WTC11 (cell line): ENCODE results near the gene IQCB1. TPM values are rescaled to one million over a fixed set of nuclear protein-coding genes. Genes with fewer than 3 reads are reported as not detected.

Experiments
- ATAC-seq: fragments of 200-7000 bp; cut with Tn5 transposase; 2 replicates; pipeline ENCODE4 v1.10.0; 2021; ENCODE audit warnings: mild to moderate bottlenecking, moderate library complexity
- CTCF ChIA-PET: fragments of 300-600 bp; sonication (Branson Sonifier 250); formaldehyde crosslinking; loops from one replicate; lab custom pipeline; 2021; ENCODE audit warnings: antibody characterized with exemption; lab: Charles Lee
- POLR2A ChIA-PET: fragments of 350-600 bp; sonication (Branson Sonifier 250); formaldehyde crosslinking; loops from one replicate; lab custom pipeline; 2021; ENCODE audit warnings: antibody characterized with exemption; lab: Charles Lee
- DNase-seq: peaks from one replicate; pipeline ENCODE4 v3.0.0; 2021; ENCODE audit warnings: low spot score
- H3K27ac Mint-ChIP-seq: 2 replicates; pipeline ENCODE4 v1.8.0; 2021; ENCODE audit warnings: mixed read lengths
- H3K27me3 Mint-ChIP-seq: 2 replicates; pipeline ENCODE4 v1.8.0; 2021; ENCODE audit warnings: low read depth, mild to moderate bottlenecking, moderate library complexity, mixed read lengths
- H3K36me3 Mint-ChIP-seq: 2 replicates; pipeline ENCODE4 v1.8.0; 2021; ENCODE audit warnings: mixed read lengths
- H3K4me1 Mint-ChIP-seq: 2 replicates; pipeline ENCODE4 v1.8.0; 2022; ENCODE audit warnings: mixed read lengths
- H3K4me3 Mint-ChIP-seq: 2 replicates; pipeline ENCODE4 v1.8.0; 2021; ENCODE audit warnings: mild to moderate bottlenecking, moderate library complexity, mixed read lengths
- H3K9me3 Mint-ChIP-seq: 2 replicates; pipeline ENCODE4 v1.8.0; 2021; ENCODE audit warnings: mixed read lengths
- CBFB ChIP-seq: sonication (generic); formaldehyde crosslinking; IDR thresholded peaks from 2 replicates; pipeline ENCODE4 v1.8.1; 2022; ENCODE audit warnings: mild to moderate bottlenecking, low read depth, missing genetic modification reagents
- CREM ChIP-seq: sonication (generic); formaldehyde crosslinking; IDR thresholded peaks from 2 replicates; pipeline ENCODE4 v1.8.1; 2022; ENCODE audit warnings: mild to moderate bottlenecking, missing genetic modification reagents, moderate library complexity
- GABPB1 ChIP-seq: sonication (generic); formaldehyde crosslinking; IDR thresholded peaks from 2 replicates; pipeline ENCODE4 v1.8.1; 2023; ENCODE audit warnings: mild to moderate bottlenecking, missing genetic modification reagents
- GTF2I ChIP-seq: fragments of 250-450 bp; sonication (Bioruptor Pico); conservative IDR thresholded peaks from 2 replicates; pipeline ENCODE4 v1.4.0; 2021; ENCODE audit warnings: mild to moderate bottlenecking
- IRF2 ChIP-seq: sonication (generic); formaldehyde crosslinking; IDR thresholded peaks from 2 replicates; pipeline ENCODE4 v1.8.0; 2022; ENCODE audit warnings: low read depth, missing genetic modification reagents, borderline replicate concordance
- KAT7 ChIP-seq: sonication (generic); formaldehyde crosslinking; IDR thresholded peaks from 2 replicates; pipeline ENCODE4 v1.8.1; 2023; ENCODE audit warnings: missing genetic modification reagents, mild to moderate bottlenecking, borderline replicate concordance
- MYBL2 ChIP-seq: sonication (generic); formaldehyde crosslinking; IDR thresholded peaks from 2 replicates; pipeline ENCODE4 v1.8.1; 2023; ENCODE audit warnings: mild to moderate bottlenecking, moderate library complexity, missing genetic modification reagents
- NFATC4 ChIP-seq: fragments of 250-450 bp; sonication (Bioruptor Pico); IDR thresholded peaks from 2 replicates; pipeline ENCODE4 v1.9.0; 2021; ENCODE audit warnings: mild to moderate bottlenecking
- NFYB ChIP-seq: sonication (generic); formaldehyde crosslinking; conservative IDR thresholded peaks from 2 replicates; pipeline ENCODE4 v1.8.0; 2022; ENCODE audit warnings: low read depth, missing genetic modification reagents
- NR3C1 ChIP-seq: sonication (generic); formaldehyde crosslinking; conservative IDR thresholded peaks from 2 replicates; pipeline ENCODE4 v1.8.1; 2023; ENCODE audit warnings: low read depth, mild to moderate bottlenecking, missing genetic modification reagents
- RELA ChIP-seq: sonication (generic); formaldehyde crosslinking; IDR thresholded peaks from 2 replicates; pipeline ENCODE4 v1.8.1; 2022; ENCODE audit warnings: missing genetic modification reagents, mild to moderate bottlenecking, borderline replicate concordance
- ZNF263 ChIP-seq: sonication (generic); formaldehyde crosslinking; IDR thresholded peaks from 2 replicates; pipeline ENCODE4 v1.8.1; 2022; ENCODE audit warnings: low read depth, mild to moderate bottlenecking, moderate library complexity, missing genetic modification reagents
- ZNF317 ChIP-seq: sonication (generic); formaldehyde crosslinking; IDR thresholded peaks from 2 replicates; pipeline ENCODE4 v1.8.1; 2023; ENCODE audit warnings: low read depth, mild to moderate bottlenecking, moderate library complexity, missing genetic modification reagents, borderline replicate concordance
- total RNA-seq: library from RNA; stranded (reverse); gene quantifications from 3 replicates; pipeline ENCODE4 v1.2.3, GENCODE V29; 2021
- TF ChIP-seq, protein P1 (sequence below): sonication (generic); formaldehyde crosslinking; IDR thresholded peaks from 2 replicates; pipeline ENCODE4 v1.8.1; 2023; ENCODE audit warnings: mild to moderate bottlenecking, moderate library complexity, missing genetic modification reagents
- TF ChIP-seq, protein P2 (sequence below): fragments of 250-450 bp; sonication (Bioruptor Pico); IDR thresholded peaks from 2 replicates; pipeline ENCODE4 v2.1.2; 2022; ENCODE audit warnings: mild to moderate bottlenecking, moderate library complexity
- TF ChIP-seq, protein P3 (sequence below): sonication (generic); formaldehyde crosslinking; IDR thresholded peaks from 2 replicates; pipeline ENCODE4 v1.8.1; 2023; ENCODE audit warnings: mild to moderate bottlenecking, missing genetic modification reagents, moderate library complexity
- TF ChIP-seq, protein P4 (sequence below): fragments of 250-450 bp; sonication (Bioruptor Pico); IDR thresholded peaks from 2 replicates; pipeline ENCODE4 v1.9.0; 2021; ENCODE audit warnings: mild to moderate bottlenecking
- TF ChIP-seq, protein P5 (sequence below): sonication (generic); formaldehyde crosslinking; IDR thresholded peaks from 2 replicates; pipeline ENCODE4 v1.8.0; 2023; ENCODE audit warnings: mild to moderate bottlenecking, missing genetic modification reagents
- TF ChIP-seq, protein P6 (sequence below): sonication (generic); formaldehyde crosslinking; conservative IDR thresholded peaks from 2 replicates; pipeline ENCODE4 v1.8.1; 2023; ENCODE audit warnings: mild to moderate bottlenecking, low read depth, missing genetic modification reagents, moderate library complexity

Gene IQCB1
- total RNA-seq, 1 experiment from 2014 or later, result 30.2 TPM

DNA sequence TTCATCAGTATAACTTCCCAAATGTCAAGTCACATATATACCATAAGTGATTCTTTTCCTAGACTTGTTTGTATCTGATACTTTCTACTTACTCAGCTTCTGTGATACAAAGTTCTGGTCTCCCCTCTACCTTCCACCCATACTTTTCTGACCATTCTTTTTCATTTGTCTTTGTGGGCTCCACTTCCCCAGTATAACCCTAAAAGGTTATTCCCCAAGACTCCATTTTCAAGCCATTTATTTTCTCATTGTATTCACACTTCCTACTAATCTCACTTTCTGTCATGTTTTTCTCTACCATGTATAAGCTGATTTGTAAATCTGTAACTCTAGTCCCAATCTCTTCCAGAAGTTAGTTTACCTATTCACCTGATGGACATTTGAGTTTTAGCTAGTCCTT, 34.0 kb downstream of the IQCB1 start:
- H3K9me3 Mint-ChIP-seq, result no peaks in the 10 kb centered on the region
- ChIA-PET CTCF (interaction anchor here (0.7 kb wide), 1 partner anchor 312 kb away, joined by 4 read pairs; no protein-coding TSS in a partner anchor), POLR2A (no interaction called here)

DNA sequence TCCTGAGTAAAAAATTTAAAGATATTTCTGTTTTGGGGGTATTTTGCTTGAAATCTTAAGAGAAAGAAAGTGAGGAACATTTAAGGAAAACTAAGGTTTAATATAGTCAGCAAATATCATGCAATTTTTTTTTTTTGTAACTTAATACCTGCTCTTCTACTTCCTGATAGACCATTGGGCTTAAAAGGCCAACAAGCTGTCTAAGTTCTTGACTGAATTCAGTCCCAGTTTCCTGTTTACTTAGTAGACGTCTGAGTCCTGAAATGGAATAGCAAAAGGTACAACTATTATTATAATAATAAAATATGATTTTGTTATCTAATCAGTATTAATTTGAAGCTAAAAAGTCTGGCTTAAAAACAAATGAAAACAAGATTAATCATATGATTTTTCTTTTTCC, 37.9 kb downstream of the IQCB1 start:
- POLR2A ChIA-PET, result no interaction called here

More for the DNA sequence above, 34.0 kb downstream of the IQCB1 start:
- ATAC-seq, result no peak
- H3K4me3 Mint-ChIP-seq, result no peak overlapping the region
- H3K27me3 Mint-ChIP-seq, result no peaks in the 10 kb centered on the region
- no peak for TF ChIP-seq MYBL2 (CRISPR knock-in tag)
- no peaks in the 10 kb centered on the region for H3K4me1 Mint-ChIP-seq
- no peak for DNase-seq
- no peak overlapping the region for H3K27ac Mint-ChIP-seq
- H3K36me3 Mint-ChIP-seq, result peaks cover 1% of the 10 kb centered on the region; the same call in 1 of the 2 replicates

DNA sequence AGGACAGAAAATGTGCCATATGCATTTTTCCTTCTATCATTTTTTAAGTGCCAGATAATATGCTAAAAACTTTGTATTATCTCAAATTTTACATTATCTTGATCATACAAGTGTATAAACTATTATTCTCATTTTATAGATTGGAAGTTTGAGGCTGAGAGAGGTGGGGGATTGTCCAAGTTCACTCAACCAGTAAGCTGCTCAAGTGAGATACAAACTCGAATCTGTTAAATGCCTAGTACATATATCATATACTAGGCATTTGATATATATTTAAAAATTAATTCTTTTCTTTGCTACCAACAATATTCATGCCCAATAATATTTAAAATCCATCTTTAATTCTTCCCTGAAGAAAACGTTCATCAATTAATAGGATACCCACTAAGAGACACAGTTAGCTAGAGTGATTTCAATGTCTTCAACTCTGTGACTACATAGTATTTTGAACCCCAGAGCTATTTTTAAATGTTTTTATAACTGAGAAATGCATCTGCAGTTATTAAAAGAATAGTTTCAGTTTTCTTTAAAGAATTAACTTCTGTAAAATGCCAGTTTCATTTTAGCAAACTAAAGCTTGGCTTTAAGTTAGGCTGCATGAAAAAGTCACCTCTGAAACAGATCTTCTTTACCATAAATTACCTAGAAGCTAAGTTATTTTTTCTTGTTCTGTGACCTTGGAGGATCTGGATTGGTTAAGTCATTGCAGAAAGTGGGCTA, 40.4 kb downstream of the IQCB1 start:
- DNase-seq, result no peak
- Mint-ChIP-seq H3K4me3 (no peak overlapping the region), H3K36me3 (peaks cover 15% of the 10 kb centered on the region), H3K27me3 (no peaks in the 10 kb centered on the region), H3K4me1 (no peaks in the 10 kb centered on the region), H3K9me3 (no peaks in the 10 kb centered on the region), H3K27ac (no peak overlapping the region)
- CTCF ChIA-PET, result no interaction called here
- no peak for ATAC-seq
- POLR2A ChIA-PET, result no interaction called here
- TF ChIP-seq RELA (CRISPR knock-in tag) (no peak), KAT7 (CRISPR knock-in tag) (no peak), ZNF263 (no peak), GABPB1 (no peak)

More for the DNA sequence above, 37.9 kb downstream of the IQCB1 start:
- H3K27me3 Mint-ChIP-seq, result no peaks in the 10 kb centered on the region
- TF ChIP-seq, protein P1, sequence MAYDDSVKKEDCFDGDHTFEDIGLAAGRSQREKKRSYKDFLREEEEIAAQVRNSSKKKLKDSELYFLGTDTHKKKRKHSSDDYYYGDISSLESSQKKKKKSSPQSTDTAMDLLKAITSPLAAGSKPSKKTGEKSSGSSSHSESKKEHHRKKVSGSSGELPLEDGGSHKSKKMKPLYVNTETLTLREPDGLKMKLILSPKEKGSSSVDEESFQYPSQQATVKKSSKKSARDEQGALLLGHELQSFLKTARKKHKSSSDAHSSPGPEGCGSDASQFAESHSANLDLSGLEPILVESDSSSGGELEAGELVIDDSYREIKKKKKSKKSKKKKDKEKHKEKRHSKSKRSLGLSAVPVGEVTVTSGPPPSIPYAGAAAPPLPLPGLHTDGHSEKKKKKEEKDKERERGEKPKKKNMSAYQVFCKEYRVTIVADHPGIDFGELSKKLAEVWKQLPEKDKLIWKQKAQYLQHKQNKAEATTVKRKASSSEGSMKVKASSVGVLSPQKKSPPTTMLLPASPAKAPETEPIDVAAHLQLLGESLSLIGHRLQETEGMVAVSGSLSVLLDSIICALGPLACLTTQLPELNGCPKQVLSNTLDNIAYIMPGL (CRISPR knock-in tag), result no peak
- TF ChIP-seq ZNF317 (CRISPR knock-in tag) (no peak), IRF2 (CRISPR knock-in tag) (no peak), CBFB (CRISPR knock-in tag) (no peak), GTF2I (CRISPR knock-in tag) (no peak)
- TF ChIP-seq, protein P2, sequence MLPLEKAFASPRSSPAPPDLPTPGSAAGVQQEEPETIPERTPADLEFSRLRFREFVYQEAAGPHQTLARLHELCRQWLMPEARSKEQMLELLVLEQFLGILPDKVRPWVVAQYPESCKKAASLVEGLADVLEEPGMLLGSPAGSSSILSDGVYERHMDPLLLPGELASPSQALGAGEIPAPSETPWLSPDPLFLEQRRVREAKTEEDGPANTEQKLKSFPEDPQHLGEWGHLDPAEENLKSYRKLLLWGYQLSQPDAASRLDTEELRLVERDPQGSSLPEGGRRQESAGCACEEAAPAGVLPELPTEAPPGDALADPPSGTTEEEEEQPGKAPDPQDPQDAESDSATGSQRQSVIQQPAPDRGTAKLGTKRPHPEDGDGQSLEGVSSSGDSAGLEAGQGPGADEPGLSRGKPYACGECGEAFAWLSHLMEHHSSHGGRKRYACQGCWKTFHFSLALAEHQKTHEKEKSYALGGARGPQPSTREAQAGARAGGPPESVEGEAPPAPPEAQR (CRISPR knock-in tag), result no peak
- TF ChIP-seq, protein P3, sequence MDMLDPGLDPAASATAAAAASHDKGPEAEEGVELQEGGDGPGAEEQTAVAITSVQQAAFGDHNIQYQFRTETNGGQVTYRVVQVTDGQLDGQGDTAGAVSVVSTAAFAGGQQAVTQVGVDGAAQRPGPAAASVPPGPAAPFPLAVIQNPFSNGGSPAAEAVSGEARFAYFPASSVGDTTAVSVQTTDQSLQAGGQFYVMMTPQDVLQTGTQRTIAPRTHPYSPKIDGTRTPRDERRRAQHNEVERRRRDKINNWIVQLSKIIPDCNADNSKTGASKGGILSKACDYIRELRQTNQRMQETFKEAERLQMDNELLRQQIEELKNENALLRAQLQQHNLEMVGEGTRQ (CRISPR knock-in tag), result no peak
- TF ChIP-seq, protein P4, sequence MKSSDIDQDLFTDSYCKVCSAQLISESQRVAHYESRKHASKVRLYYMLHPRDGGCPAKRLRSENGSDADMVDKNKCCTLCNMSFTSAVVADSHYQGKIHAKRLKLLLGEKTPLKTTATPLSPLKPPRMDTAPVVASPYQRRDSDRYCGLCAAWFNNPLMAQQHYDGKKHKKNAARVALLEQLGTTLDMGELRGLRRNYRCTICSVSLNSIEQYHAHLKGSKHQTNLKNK, result no peak
- H3K4me3 Mint-ChIP-seq, result no peak overlapping the region
- DNase-seq (no peak), ATAC-seq (no peak)
- H3K36me3 Mint-ChIP-seq, result peaks cover 9% of the 10 kb centered on the region
- CTCF ChIA-PET, result no interaction called here
- H3K27ac Mint-ChIP-seq, result no peak overlapping the region
- H3K4me1 Mint-ChIP-seq, result no peaks in the 10 kb centered on the region
- H3K9me3 Mint-ChIP-seq, result no peaks in the 10 kb centered on the region

DNA sequence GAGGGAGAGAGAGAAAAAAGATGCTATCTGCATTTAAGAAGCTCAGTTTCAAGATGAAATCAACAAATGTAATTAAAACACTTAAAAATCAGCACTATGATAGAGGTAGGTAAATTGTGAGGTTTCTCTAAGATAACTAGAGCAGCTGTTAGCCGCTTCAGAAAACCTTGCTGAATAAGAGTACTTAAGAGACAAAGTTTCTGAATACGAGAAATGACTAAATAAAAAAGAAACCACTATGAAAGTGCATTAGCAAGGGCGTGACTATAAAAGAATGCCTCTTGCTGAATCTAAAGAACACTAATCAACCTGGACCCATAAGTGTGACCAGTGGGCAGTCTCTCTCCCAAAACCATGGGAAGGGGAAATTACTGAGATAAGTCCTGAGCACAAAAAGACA, 41.8 kb downstream of the IQCB1 start:
- ATAC-seq (no peak), DNase-seq (no peak)
- no peak overlapping the region for H3K27ac Mint-ChIP-seq
- no peaks in the 10 kb centered on the region for H3K9me3 Mint-ChIP-seq
- H3K4me1 Mint-ChIP-seq, result no peaks in the 10 kb centered on the region
- H3K36me3 Mint-ChIP-seq, result peaks cover 28% of the 10 kb centered on the region
- POLR2A ChIA-PET, result no interaction called here
- no peak overlapping the region for H3K4me3 Mint-ChIP-seq
- no peaks in the 10 kb centered on the region for H3K27me3 Mint-ChIP-seq
- CTCF ChIA-PET, result no interaction called here
- TF ChIP-seq NFYB (CRISPR knock-in tag), result no peak
- TF ChIP-seq NFATC4 (CRISPR knock-in tag), result no peak
- TF ChIP-seq NR3C1 (CRISPR knock-in tag), result no peak
- TF ChIP-seq, protein P5, sequence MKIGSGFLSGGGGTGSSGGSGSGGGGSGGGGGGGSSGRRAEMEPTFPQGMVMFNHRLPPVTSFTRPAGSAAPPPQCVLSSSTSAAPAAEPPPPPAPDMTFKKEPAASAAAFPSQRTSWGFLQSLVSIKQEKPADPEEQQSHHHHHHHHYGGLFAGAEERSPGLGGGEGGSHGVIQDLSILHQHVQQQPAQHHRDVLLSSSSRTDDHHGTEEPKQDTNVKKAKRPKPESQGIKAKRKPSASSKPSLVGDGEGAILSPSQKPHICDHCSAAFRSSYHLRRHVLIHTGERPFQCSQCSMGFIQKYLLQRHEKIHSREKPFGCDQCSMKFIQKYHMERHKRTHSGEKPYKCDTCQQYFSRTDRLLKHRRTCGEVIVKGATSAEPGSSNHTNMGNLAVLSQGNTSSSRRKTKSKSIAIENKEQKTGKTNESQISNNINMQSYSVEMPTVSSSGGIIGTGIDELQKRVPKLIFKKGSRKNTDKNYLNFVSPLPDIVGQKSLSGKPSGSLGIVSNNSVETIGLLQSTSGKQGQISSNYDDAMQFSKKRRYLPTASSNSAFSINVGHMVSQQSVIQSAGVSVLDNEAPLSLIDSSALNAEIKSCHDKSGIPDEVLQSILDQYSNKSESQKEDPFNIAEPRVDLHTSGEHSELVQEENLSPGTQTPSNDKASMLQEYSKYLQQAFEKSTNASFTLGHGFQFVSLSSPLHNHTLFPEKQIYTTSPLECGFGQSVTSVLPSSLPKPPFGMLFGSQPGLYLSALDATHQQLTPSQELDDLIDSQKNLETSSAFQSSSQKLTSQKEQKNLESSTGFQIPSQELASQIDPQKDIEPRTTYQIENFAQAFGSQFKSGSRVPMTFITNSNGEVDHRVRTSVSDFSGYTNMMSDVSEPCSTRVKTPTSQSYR (CRISPR knock-in tag), result no peak
- TF ChIP-seq, protein P6, sequence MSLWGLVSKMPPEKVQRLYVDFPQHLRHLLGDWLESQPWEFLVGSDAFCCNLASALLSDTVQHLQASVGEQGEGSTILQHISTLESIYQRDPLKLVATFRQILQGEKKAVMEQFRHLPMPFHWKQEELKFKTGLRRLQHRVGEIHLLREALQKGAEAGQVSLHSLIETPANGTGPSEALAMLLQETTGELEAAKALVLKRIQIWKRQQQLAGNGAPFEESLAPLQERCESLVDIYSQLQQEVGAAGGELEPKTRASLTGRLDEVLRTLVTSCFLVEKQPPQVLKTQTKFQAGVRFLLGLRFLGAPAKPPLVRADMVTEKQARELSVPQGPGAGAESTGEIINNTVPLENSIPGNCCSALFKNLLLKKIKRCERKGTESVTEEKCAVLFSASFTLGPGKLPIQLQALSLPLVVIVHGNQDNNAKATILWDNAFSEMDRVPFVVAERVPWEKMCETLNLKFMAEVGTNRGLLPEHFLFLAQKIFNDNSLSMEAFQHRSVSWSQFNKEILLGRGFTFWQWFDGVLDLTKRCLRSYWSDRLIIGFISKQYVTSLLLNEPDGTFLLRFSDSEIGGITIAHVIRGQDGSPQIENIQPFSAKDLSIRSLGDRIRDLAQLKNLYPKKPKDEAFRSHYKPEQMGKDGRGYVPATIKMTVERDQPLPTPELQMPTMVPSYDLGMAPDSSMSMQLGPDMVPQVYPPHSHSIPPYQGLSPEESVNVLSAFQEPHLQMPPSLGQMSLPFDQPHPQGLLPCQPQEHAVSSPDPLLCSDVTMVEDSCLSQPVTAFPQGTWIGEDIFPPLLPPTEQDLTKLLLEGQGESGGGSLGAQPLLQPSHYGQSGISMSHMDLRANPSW (CRISPR knock-in tag), result no peak
- no peak for TF ChIP-seq CREM
